Ishikawa (cell line): ENCODE measurements around the gene CCDC134.

ENCODE experiments used
- CEBPB ChIP-seq: IDR thresholded peaks from 2 replicates; pipeline ENCODE4 v1.6.1; 2012
- CREB1 ChIP-seq: IDR thresholded peaks from 2 replicates; pipeline ENCODE4 v1.6.1; 2012; ENCODE audit warnings: low read depth
- EGR1 ChIP-seq: IDR thresholded peaks from 2 replicates; pipeline ENCODE4 v1.6.1; 2012
- EP300 ChIP-seq: IDR thresholded peaks from 2 replicates; pipeline ENCODE4 v1.6.1; 2012; ENCODE audit warnings: borderline replicate concordance
- FOXM1 ChIP-seq: IDR thresholded peaks from 2 replicates; pipeline ENCODE4 v1.6.1; 2012; ENCODE audit warnings: low read depth, borderline replicate concordance
- NFIC ChIP-seq: IDR thresholded peaks from 2 replicates; pipeline ENCODE4 v1.6.1; 2012
- RAD21 ChIP-seq: IDR thresholded peaks from 2 replicates; pipeline ENCODE4 v1.6.1; 2012; ENCODE audit warnings: low read depth
- TAF1 ChIP-seq: IDR thresholded peaks from 2 replicates; pipeline ENCODE4 v1.6.1; 2012; ENCODE audit warnings: low read depth, mild to moderate bottlenecking
- TCF12 ChIP-seq: IDR thresholded peaks from 2 replicates; pipeline ENCODE4 v1.6.1; 2012; ENCODE audit warnings: low read depth
- TEAD4 ChIP-seq: IDR thresholded peaks from 2 replicates; pipeline ENCODE4 v1.6.1; 2012
- YY1 ChIP-seq: IDR thresholded peaks from 2 replicates; pipeline ENCODE4 v1.6.1; 2012; ENCODE audit warnings: low read depth
- ZBTB7A ChIP-seq: IDR thresholded peaks from 2 replicates; pipeline ENCODE4 v1.6.1; 2012; ENCODE audit warnings: low read depth
- TF ChIP-seq, protein P1 (sequence below): IDR thresholded peaks from 2 replicates; pipeline ENCODE4 v1.6.1; 2012; ENCODE audit warnings: low read depth, mild to moderate bottlenecking
- TF ChIP-seq, protein P2 (sequence below): IDR thresholded peaks from 2 replicates; pipeline ENCODE4 v1.6.1; 2012
- TF ChIP-seq, protein P3 (sequence below): IDR thresholded peaks from 2 replicates; pipeline ENCODE4 v1.6.1; 2012

The CCDC134 gene

DNA sequence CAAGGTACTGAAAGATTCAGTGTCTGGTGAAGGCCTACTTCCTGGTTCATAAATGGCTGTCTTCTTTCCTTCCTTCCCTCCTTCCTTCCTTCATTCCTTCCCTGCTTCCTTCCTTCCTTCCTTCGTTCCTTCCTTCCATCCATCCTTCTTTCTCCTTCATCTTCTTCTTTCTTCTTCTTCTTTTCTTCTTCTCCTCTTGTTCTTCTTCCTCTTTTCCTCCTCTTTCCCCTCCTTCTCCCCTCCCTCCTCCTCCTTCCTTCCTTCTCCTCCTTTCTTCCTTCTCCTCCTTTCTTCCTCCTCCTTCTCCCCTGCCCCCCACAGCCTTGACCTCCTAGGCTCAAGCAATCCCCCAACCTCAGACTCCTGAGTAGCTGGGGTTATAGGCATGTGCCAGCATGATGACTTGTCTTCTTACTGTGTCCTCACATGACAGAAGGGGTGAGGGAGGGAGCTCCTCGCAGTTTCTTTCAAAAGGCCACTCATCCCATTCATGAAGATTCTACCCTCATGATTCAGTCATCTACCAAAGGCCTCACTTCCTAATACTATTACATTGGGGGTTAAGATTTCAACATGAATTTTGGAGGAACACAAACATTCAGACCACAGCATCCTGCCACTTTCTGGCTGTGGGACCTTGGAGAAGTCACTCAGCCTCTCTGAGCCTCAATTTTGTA, 22.6 kb upstream of the CCDC134 start:
- TF ChIP-seq CREB1 (no peak), NFIC (no peak), TCF12 (no peak), EP300 (no peak), ZBTB7A (no peak), RAD21 (no peak), TAF1 (no peak), FOXM1 (no peak), CEBPB (no peak), YY1 (no peak), EGR1 (no peak), TEAD4 (no peak)
- TF ChIP-seq, protein P1, sequence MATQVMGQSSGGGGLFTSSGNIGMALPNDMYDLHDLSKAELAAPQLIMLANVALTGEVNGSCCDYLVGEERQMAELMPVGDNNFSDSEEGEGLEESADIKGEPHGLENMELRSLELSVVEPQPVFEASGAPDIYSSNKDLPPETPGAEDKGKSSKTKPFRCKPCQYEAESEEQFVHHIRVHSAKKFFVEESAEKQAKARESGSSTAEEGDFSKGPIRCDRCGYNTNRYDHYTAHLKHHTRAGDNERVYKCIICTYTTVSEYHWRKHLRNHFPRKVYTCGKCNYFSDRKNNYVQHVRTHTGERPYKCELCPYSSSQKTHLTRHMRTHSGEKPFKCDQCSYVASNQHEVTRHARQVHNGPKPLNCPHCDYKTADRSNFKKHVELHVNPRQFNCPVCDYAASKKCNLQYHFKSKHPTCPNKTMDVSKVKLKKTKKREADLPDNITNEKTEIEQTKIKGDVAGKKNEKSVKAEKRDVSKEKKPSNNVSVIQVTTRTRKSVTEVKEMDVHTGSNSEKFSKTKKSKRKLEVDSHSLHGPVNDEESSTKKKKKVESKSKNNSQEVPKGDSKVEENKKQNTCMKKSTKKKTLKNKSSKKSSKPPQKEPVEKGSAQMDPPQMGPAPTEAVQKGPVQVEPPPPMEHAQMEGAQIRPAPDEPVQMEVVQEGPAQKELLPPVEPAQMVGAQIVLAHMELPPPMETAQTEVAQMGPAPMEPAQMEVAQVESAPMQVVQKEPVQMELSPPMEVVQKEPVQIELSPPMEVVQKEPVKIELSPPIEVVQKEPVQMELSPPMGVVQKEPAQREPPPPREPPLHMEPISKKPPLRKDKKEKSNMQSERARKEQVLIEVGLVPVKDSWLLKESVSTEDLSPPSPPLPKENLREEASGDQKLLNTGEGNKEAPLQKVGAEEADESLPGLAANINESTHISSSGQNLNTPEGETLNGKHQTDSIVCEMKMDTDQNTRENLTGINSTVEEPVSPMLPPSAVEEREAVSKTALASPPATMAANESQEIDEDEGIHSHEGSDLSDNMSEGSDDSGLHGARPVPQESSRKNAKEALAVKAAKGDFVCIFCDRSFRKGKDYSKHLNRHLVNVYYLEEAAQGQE = no peak
- TF ChIP-seq, protein P2, sequence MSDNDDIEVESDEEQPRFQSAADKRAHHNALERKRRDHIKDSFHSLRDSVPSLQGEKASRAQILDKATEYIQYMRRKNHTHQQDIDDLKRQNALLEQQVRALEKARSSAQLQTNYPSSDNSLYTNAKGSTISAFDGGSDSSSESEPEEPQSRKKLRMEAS = no peak
- TF ChIP-seq, protein P3, sequence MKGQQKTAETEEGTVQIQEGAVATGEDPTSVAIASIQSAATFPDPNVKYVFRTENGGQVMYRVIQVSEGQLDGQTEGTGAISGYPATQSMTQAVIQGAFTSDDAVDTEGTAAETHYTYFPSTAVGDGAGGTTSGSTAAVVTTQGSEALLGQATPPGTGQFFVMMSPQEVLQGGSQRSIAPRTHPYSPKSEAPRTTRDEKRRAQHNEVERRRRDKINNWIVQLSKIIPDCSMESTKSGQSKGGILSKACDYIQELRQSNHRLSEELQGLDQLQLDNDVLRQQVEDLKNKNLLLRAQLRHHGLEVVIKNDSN = no peak

DNA sequence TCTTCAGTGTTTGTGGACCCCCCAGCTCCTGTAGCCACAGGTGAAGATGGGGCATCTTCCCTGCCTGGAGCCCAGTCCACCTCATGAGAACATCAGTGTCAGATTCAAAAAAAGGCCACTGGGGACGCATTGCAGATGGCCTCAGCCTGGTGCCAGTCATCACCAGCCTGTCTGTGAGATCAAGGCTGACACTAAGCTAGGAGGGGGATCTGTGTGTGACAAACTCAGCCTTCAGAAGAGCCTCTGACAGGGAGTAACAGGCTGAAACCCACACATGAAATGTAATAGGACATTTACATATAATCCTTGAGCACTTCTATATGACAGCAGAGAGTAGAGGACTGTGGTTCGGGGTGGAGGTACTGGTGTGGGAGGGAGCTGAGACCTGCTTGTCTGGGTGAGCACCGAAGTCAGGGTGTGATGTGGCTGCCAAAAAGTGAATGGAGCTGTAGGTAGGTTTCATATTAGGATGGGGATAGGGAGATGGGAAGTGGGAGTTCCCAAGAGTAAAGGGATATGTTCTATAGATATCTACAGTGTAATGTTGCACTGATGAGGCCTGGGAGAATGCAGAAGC, 20.5 kb upstream of the CCDC134 start:
- TF ChIP-seq EP300 (no peak), NFIC (no peak), TCF12 (no peak), TAF1 (no peak), CREB1 (no peak), YY1 (no peak), RAD21 (no peak)
- TF ChIP-seq, protein P2 = no peak
- TF ChIP-seq, protein P3 = no peak

DNA sequence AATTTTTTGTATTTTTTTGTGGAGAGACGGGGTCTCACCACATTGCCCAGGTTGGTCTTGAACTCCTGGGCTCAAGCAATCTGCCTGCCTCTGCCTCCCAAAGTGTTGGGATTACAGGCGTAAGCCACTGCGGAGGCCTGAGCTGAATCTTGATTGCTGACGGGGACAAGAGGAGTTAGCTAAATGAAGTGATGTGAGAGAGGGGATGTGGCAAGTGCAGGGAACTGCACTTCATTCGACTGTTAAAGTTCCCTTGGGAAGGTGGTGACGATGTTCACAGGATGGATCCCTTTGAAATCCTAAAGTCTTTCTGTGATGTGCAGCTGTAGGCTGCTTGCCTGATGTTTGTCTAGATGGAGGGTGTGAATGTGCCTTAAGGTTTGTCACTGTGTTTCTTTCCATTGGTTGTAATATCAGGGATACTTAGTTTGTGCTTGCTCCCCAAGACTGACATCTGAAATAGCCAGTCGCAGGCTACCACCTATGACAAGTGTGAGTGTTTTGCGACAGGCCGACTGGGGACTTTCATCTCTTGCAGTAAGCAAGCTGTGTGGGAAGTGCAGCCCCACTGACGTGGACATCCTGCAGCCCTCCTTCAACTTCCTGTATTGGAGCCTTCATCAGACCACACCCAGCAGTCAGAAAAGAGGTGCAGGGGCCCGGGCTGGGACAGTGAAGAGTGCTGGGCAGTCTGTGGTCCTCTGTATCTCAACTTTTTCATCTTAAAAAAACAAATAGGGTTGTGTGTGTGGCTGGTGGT, 19.6 kb upstream of the CCDC134 start:
- TF ChIP-seq, protein P2 = no peak
- TF ChIP-seq EP300 (no peak), ZBTB7A (no peak), EGR1 (no peak), NFIC (no peak), YY1 (no peak), TEAD4 (no peak), FOXM1 (no peak), CREB1 (no peak), CEBPB (no peak), TAF1 (no peak), TCF12 (no peak), RAD21 (no peak)
- TF ChIP-seq, protein P3 = no peak
- TF ChIP-seq, protein P1 = no peak

DNA sequence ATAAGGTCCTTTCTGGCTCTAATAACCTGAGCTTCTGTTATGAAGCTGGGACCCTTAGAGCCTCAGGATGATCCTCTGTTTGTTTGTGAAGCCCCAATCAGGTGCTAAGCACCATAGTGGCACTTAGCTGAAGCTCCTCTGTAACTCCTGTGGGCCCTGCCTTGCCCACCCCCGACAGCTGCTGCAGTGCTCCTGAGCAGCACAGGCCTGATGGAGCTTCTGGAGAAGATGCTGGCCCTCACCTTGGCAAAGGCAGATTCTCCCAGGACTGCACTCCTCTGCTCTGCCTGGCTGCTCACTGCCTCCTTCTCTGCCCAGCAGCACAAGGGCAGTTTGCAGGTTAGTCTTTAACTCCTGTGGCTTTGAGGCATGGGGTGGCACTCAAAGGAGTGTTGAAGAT, 19.0 kb upstream of the CCDC134 start:
- no peak for TF ChIP-seq TCF12
- no peak for TF ChIP-seq RAD21
- TF ChIP-seq TEAD4 = no peak
- no peak for TF ChIP-seq FOXM1
- no peak for TF ChIP-seq EGR1
- no peak for TF ChIP-seq YY1
- no peak for TF ChIP-seq TAF1
- no peak for TF ChIP-seq CREB1
- TF ChIP-seq, protein P1 = no peak
- TF ChIP-seq CEBPB = no peak
- TF ChIP-seq EP300 = no peak
- no peak for TF ChIP-seq ZBTB7A
- TF ChIP-seq, protein P3 = no peak
- TF ChIP-seq, protein P2 = no peak
- no peak for TF ChIP-seq NFIC
